HG03135 (cell line): ENCODE results near the gene LRRC47.
"Not testable (repeated sequence)": the region's sequence is repeated elsewhere in the genome, so short reads cannot be mapped to it uniquely, and the experiment has no call there.

Source experiments
- ATAC-seq: cut with Tn5 transposase; IDR thresholded peaks from one replicate; pipeline ENCODE4 v1.9.1; 2021; ENCODE audit warnings: mild to moderate bottlenecking, moderate library complexity; ENCODE audit not compliant: unreplicated experiment

Gene LRRC47

GRCh38 chr1:3748316-3748900 lies 47.9 kb downstream of the LRRC47 start:
- not testable (repeated sequence) for ATAC-seq

DNA sequence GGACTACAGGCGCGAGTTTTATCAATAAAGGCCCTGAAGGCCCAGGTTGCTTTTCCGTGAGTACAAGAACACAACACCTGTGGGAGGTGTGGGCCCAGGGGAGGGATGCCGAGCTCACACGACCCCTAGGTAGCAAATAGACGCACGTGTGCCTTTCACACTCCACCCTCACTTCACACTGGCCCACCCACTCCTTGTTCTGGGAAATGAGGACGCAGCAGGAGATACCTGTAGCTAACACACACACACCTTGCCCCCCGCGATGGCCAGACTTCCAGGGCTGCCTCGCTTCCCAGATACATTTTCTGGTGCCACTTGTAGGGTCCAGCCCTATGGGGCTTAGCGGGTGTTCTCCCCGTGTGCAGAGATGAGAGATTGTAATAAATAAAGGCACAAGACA lies 48.4 kb downstream of the LRRC47 start:
- ATAC-seq: no peak

DNA sequence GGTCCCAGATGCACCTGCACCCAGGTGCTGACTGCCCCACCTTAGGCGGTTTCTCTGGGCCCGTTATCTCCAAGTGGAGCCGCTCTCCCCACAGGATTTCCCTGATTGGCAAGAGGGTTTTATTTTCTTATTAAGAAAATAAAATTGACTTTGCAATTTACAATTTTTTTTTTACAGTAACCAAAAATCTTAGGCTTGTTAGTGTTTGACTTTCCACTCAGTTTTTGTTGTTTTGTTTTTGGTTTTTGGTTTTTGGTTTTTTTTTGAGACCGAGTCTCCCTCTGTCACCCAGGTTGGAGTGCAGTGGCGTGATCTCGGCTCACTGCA lies 48.8 kb downstream of the LRRC47 start:
- no peak for ATAC-seq

DNA sequence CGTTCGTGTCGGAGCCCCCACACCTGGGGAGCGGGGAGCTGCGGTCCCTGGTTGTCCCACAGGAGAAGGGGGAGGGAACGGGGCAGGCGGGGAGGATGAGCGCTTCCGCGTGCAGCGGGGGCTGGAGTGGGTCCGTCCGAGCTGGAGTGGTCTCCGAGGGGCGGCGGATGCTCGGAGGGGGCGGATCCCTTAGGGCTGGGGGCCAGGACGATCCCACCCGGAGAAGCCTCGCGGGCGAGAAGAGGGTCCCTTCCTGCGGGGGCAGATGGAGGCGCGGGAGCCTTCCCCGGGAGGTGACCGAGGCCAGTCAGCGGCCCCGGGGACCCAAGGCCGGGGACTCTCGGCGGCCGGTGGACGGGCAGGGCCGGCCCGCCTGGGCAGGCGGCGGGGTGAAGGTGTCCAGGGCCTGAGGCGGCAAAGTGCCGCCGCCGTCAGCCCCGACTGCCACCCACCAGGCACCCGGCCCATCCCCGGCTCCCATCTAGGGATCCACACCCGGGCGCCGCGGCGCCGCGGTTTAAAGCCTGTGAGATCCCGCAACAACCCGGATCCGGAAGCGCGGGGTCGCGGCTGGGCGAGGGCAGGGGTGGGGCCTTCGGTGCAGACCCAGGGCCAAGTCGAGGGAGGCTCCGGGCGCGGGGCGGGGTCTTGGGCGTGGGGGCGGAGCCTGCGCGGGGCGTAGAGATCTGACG lies 49.3 kb downstream of the LRRC47 start:
- ATAC-seq: peak; percentile 76

GRCh38 chr1:3746389-3746829 lies 49.9 kb downstream of the LRRC47 start:
- ATAC-seq: peak; percentile 17

- no peak for ATAC-seq
Measured at GRCh38 chr1:3745590-3746381, 50.5 kb downstream of the LRRC47 start.

DNA sequence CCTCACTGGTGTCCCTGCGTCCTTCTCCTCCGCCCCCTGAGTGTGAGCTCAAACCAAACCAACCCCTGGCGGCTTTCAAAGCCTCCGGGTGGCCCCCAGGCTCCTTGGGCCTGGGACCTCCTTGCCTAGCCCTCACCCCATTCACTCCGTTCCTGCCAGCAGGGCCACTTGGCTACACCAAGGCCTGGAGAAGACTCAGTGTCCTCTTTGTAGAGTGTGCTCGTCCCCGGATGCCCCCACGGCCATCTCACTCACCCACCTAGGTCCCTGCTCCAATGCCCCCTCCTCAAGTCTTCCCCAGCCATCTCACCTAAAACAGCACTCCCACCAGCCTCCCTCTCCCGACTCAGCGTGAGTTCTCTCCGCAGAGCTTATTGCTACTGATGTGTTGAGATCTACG lies 51.2 kb downstream of the LRRC47 start:
- no peak for ATAC-seq

- ATAC-seq: no peak
Measured at GRCh38 chr1:3744646-3745045, 51.7 kb downstream of the LRRC47 start.

GRCh38 chr1:3743826-3744225 lies 52.5 kb downstream of the LRRC47 start:
- no peak for ATAC-seq

- no peak for ATAC-seq
Measured at GRCh38 chr1:3743421-3743820, 52.9 kb downstream of the LRRC47 start.

- no peak for ATAC-seq
Measured at GRCh38 chr1:3742439-3743298, 53.6 kb downstream of the LRRC47 start.

DNA sequence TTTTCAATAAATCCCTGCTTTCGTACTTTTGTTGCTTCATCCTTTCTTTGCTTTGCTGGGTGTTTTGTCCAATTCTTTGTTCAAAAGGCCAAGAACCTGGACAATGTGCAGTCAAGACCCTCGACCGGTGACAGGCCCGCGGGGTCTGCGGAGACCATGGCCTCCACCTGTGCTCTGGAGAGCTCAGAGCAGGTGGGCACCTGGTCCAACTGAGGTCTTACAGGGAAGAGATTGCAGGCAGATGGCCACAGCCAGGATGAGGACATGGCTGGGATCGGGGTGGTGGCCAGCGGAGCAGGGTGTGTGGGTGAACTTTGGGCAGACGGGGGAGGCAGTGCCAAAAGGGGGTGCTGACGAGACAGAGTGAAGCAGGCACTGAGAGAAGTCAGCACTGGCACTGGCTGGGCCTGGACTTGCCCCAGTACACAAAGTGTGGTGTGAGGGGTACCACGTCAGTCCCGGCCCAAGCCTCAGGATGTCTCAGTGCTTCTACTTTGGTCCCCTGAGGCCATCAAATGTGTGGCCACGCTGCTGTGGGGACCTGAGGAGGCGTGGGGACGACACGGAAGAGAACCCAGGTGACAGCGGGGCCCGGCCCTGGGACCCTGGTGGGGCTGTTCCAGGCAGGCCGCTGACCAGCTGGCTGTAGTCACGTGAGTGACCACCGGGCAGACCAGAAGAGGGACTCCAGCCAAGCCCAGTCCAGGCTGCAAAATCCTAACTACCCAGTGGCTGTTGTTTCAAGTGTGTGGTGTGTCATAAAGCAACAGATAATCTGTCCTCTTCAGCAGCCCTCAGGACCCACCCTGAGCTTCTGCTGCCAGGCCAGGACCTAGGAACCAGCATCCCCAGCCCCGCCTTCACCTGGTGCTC lies 54.5 kb downstream of the LRRC47 start:
- ATAC-seq: no peak

- no peak for ATAC-seq
Measured at GRCh38 chr1:3740752-3741151, 55.5 kb downstream of the LRRC47 start.

DNA sequence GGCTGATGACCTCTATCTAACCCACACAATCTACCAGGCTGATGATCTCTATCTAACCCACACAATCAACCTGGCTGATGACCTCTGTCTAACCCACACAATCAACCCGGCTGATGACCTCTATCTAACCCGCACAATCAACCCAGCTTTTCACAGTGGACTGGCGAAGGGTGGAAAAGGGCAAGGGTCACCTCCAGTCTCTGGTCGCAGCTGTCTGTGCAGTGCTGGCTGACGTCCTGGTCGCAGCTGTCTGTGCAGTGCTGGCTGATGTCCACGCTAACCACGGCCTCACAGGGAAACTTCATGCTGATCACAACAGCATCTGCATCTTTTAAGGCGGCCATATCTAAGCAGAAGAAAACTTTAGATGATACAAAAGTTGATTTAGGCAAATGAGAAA lies 56.3 kb downstream of the LRRC47 start:
- no peak for ATAC-seq

- no peak for ATAC-seq
Measured at GRCh38 chr1:3738943-3739342, 57.4 kb downstream of the LRRC47 start.

DNA sequence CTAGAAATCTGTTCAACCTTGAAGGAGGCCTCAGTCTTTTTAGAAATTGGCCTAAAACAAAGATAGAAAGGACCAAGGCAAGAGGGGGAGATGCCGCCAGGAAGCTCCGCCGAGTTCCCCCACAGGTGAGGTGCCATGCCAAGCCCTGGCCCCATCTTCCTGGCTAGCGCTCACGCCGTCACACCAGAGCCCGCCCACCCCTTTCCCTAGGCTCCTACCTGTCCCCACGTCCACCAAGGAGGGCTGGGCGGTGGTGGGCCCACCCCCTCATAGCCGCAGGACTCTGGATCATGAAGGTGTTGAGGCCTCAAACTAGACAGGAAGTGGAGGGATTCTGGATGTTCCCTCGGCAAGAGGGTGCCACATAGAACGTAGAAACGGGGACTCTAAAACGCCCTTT lies 59.6 kb downstream of the LRRC47 start:
- ATAC-seq: no peak

DNA sequence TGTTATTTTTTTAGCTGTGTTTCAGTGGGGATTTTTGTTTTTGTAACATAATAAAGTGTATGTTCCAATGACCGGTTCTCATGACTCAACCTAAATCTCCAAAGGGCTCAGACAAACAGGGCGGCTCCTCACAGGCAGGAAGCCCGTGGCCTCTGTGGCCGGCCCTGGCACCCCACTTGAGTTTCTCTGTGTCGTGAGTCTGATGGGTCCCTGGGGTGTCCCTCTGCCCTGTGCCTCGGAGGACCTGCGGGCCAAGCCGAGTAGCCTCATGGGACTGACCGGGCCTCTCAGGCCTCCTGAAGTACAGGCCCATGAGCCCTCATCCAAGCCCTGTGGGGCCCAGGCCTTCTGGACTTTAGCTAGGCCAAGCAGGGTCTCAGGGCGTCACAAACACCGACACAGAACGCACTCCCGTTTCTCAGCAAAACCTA lies 60.2 kb downstream of the LRRC47 start:
- no peak for ATAC-seq

DNA sequence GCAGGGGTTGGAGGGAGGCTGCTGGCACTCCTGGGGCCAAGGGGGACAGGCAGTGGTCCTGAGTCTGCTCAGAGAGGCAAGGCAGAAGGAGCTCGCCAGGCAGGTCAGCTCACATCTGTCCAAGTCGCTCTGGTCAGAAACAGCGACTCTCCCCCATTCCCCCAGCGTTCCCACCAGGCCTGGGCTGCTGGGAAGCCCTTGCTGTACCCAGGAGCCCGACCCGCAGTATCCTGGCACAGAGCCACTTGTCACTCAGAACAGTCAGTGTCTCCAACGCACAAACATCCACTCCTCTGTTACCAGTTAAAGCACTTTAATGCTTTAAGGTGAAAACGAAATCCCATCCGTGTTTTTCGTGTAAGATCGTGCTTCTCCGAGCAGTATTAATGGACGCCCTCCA lies 60.6 kb downstream of the LRRC47 start:
- ATAC-seq: no peak

- ATAC-seq: no peak
Measured at GRCh38 chr1:3735027-3735681, 61.1 kb downstream of the LRRC47 start.

- no peak for ATAC-seq
Measured at GRCh38 chr1:3734602-3735001, 61.7 kb downstream of the LRRC47 start.
